ENCODE measurements around the gene DCUN1D4.

Gene DCUN1D4

DNA sequence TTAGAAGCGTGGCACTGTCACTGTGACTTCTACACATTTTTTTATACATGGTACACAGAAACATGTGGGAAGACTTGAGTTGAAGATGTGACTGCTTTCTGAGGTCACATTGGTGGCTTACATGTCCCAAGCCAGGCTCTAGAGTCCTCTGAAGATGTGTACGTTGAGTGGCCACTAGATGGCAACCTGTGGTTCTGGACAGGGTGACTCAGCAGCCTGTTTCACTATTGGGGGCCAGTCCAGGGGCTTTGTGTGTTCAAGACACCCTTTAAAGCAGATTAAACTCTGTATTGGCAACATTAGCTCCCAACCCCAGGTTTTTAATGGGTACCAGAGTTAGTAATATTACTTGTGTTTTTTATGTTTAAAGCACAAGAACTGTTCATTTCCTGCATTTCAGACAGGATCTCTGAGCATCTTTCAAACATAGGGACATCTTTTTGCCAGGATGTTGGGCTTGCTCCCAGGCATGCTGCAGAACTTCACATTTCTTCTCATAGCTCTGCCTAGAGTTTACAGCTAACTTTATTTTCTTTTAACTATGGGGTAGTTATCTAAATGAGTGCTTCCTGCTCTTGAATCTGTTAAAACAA is 53.0 kb downstream of the DCUN1D4 start:
- H3K79me2 ChIP-seq, result no peaks in the 10 kb centered on the region
- H2AFZ ChIP-seq, result no peak overlapping the region

DNA sequence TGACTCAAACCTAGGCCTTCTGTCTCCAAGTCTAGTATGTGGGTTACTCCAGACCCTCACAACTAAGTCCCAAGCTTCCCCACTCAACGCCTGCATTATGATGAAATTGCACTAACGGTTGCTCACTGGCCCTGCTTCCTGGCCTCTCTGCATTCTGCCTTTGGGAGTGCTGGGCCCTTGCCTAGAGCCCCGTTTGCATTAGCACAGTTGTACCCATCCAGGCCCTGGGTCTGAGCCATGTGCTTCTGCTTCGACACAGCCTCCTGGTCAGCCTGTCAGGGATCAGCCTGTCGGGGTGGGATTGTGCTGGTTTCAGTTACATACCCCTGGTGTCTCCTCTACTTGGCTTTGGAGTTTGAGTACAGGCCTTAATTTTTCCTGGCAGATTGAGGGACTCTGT is 58.4 kb downstream of the DCUN1D4 start:
- no peak for TF ChIP-seq CTCF (IDR thresholded peaks at IDR 0.05)
- Histone ChIP-seq H3K27me3 (ENCODE audit: control insufficient read depth, insufficient read depth, low read length) (no peaks in the 10 kb centered on the region), H3K4me3 (ENCODE audit: low read depth, low read length) (no peak overlapping the region), H3K4me1 (no peaks in the 10 kb centered on the region), H3K36me3 (ENCODE audit: control insufficient read depth, insufficient read depth, low read length) (no peaks in the 10 kb centered on the region), H3K9ac (no peak overlapping the region), H3K4me2 (ENCODE audit: low read length) (no peak overlapping the region), H3K27ac (no peak overlapping the region), H3K9me3 (ENCODE audit: control insufficient read depth, low read length) (no peaks in the 10 kb centered on the region), H3K79me2 (no peaks in the 10 kb centered on the region), H2AFZ (no peak overlapping the region)

More for the DNA sequence above, 53.0 kb downstream of the DCUN1D4 start:
- no peaks in the 10 kb centered on the region for H3K4me1 ChIP-seq
- H3K36me3 ChIP-seq (ENCODE audit: control insufficient read depth, insufficient read depth, low read length), result no peaks in the 10 kb centered on the region
- H3K9ac ChIP-seq, result no peak overlapping the region
- no peak overlapping the region for H3K27ac ChIP-seq
- no peaks in the 10 kb centered on the region for H3K9me3 ChIP-seq (ENCODE audit: control insufficient read depth, low read length)
- H3K4me2 ChIP-seq (ENCODE audit: low read length), result no peak overlapping the region
- peak; percentile 56 for TF ChIP-seq CTCF (IDR thresholded peaks at IDR 0.05)
- H3K27me3 ChIP-seq (ENCODE audit: control insufficient read depth, insufficient read depth, low read length), result no peaks in the 10 kb centered on the region
- H3K4me3 ChIP-seq (ENCODE audit: low read depth, low read length), result no peak overlapping the region

DNA sequence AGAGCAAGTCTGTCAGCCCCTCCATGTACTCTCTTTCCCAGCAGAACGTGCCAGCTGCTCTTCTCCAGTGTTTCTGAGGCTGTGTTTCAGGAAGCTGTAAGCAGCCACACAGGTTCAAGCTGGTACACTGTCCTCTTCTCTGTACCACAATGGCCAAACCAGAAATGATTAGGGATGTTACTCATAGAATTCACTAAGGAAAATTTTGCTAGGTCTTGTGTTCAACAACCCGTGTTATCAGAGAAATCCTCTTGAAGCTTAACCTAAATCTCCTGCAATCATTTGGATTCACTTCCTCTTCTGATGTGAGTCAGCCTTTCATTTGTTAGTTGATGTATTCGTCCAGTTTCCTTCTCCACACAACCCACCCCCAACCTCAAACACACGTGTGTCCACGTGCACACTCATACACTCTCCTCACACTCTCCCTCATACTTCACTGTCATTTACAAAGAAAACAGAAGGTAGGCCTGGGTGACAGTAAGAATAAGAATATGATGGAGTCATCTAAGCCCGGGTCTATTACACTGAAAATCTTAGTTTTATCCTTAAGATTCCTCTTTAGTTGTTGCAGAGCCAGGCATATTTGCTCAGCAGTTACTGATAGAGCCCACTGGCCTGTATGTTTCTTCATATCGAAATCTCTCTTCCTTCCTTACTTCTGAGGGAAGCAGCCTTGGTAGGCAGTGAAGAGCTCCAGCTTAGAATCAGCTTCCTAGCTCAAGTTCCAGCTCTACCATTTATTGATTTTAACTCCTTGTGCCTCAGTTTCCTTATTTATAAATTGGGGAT is 63.4 kb downstream of the DCUN1D4 start:
- no peak overlapping the region for H3K27ac ChIP-seq
- no peak for TF ChIP-seq CTCF (IDR thresholded peaks at IDR 0.05)
- no peak overlapping the region for H3K4me2 ChIP-seq (ENCODE audit: low read length)
- H3K9ac ChIP-seq, result no peak overlapping the region
- H3K27me3 ChIP-seq (ENCODE audit: control insufficient read depth, insufficient read depth, low read length), result no peaks in the 10 kb centered on the region
- H3K79me2 ChIP-seq, result no peaks in the 10 kb centered on the region
- no peaks in the 10 kb centered on the region for H3K9me3 ChIP-seq (ENCODE audit: control insufficient read depth, low read length)
- H3K36me3 ChIP-seq (ENCODE audit: control insufficient read depth, insufficient read depth, low read length), result no peaks in the 10 kb centered on the region
- H3K4me1 ChIP-seq, result no peaks in the 10 kb centered on the region
- H3K4me3 ChIP-seq (ENCODE audit: low read depth, low read length), result no peak overlapping the region
- no peak overlapping the region for H2AFZ ChIP-seq

DNA sequence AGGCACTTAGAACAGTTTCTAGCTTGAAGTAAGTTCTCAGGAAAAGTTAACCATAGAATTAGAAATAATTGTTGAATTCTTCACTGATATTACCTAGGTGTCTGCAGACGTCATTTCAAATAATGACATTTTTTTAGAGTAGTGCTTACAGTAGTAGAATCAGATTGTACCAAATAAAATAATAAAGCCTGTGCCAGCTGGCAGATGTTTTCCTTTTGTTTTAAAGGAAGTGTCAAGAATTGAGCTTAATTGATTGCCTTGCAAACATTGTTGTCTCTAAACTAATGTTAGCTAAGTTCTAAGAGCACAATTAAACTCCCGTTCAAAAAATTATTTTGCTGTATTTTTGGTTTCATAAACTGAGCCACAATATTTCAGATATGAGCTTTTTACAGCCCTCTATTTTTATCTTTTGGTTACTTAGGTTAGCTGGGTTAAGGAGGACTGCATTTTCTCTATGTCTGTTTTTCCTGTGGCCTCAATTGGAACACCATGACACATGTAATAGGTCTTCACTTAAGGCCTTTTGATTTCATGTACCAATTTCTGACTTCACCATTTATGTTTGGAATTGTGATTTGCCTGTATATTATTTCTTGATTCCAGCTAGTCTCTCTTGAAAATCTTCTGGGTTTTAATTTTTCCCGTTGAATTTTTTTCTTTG is 64.2 kb downstream of the DCUN1D4 start:
- H3K9ac ChIP-seq, result no peak overlapping the region
- H3K27me3 ChIP-seq (ENCODE audit: control insufficient read depth, insufficient read depth, low read length), result no peaks in the 10 kb centered on the region
- no peak overlapping the region for H2AFZ ChIP-seq
- H3K9me3 ChIP-seq (ENCODE audit: control insufficient read depth, low read length), result no peaks in the 10 kb centered on the region
- H3K27ac ChIP-seq, result no peak overlapping the region
- H3K79me2 ChIP-seq, result no peaks in the 10 kb centered on the region
- TF ChIP-seq CTCF (IDR thresholded peaks at IDR 0.05), result no peak
- H3K36me3 ChIP-seq (ENCODE audit: control insufficient read depth, insufficient read depth, low read length), result no peaks in the 10 kb centered on the region
- no peak overlapping the region for H3K4me2 ChIP-seq (ENCODE audit: low read length)
- H3K4me3 ChIP-seq (ENCODE audit: low read depth, low read length), result no peak overlapping the region
- no peaks in the 10 kb centered on the region for H3K4me1 ChIP-seq
